ENCODE results near the gene BHLHE23.
"Not testable (repeated sequence)": the region's sequence is repeated elsewhere in the genome, so short reads cannot be mapped to it uniquely, and the experiment has no call there.

BHLHE23 gene

GRCh38 chr20:63043348-63044203 is 36.8 kb upstream of the BHLHE23 start:
- no peak for DNase-seq (ENCODE audit: low read depth)

DNA sequence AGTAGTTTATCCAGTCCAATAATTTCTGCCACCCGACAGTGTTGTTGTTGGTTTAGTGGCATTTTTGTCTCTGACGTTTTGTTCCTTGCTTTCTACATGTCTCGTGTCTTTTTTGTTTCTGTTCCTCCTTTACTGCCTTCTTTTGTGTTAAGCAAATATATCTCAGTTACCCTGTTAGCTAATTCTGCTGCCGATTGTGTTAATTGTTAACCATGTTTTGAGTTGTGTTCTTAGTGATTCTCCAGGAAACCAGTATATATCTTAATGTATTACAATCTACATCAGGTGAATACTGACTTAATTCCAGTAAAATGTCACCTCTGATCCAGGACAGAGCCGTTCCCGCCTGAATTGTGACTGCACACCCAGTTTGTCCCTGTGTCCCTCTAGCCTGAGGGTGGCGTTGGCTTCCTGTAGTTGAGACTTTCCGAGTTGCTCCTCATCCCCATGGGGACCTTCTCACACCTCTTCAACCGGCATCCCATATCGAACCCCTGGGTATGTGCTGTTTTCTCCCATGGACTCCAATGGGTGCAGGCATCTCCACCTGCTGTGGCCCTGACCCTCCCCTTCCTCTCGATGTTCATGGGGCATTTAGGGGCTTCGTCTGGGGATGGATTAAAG is 35.8 kb upstream of the BHLHE23 start:
- no peak for DNase-seq (ENCODE audit: low read depth)

DNA sequence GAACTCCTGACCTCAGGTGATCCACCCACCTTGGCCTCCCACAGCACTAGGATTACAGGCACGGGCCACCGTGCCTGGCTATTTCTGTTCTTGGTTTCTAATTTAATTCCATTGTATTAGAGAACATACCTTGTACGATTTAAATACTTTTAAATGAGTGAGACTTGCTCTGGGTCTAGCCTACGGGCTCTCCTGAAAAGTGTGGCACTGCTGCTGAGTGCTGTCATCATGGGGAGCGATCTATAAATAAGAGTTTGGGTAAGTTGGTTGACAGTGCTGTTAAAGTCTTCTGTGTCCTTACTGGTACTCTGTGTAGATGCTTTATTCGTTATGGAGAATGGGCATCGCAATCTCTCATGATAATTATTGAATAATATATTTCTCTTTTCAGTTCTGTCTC is 35.0 kb upstream of the BHLHE23 start:
- DNase-seq (ENCODE audit: low read depth): no peak

GRCh38 chr20:63037669-63038268 is 31.0 kb upstream of the BHLHE23 start:
- DNase-seq (ENCODE audit: low read depth): no peak

- no peak for DNase-seq (ENCODE audit: low read depth)
These were observed 29.5 kb upstream of the BHLHE23 start for GRCh38 chr20:63036291-63036690.

DNA sequence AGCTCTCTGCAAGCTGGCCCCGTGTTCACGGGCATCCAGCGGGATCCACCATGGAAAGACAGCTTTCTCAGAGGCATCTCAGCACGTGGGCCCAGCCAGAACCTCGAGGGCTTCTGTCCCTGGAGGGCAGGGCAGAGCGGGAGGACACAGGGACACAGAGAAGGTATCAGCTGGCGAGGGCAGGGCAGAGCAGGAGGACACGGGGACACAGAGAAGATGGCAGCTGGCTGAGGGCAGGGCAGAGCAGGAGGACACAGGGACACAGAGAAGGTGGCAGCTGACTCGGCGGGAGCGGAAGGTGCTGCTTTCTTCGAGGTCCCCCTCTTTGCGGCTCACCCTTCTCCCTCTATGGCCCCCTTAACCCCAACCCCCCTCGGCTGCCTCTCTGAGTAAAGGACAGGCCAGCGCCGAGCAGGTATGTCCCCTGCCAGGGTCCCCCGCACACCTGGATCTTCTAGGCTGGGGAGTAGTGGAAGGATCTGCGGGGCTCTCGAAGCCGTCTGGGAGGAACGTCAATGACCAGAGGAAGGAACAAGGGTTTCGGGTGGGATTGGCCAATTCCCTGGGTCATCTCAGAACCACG is 28.9 kb upstream of the BHLHE23 start:
- no peak for DNase-seq (ENCODE audit: low read depth)

DNA sequence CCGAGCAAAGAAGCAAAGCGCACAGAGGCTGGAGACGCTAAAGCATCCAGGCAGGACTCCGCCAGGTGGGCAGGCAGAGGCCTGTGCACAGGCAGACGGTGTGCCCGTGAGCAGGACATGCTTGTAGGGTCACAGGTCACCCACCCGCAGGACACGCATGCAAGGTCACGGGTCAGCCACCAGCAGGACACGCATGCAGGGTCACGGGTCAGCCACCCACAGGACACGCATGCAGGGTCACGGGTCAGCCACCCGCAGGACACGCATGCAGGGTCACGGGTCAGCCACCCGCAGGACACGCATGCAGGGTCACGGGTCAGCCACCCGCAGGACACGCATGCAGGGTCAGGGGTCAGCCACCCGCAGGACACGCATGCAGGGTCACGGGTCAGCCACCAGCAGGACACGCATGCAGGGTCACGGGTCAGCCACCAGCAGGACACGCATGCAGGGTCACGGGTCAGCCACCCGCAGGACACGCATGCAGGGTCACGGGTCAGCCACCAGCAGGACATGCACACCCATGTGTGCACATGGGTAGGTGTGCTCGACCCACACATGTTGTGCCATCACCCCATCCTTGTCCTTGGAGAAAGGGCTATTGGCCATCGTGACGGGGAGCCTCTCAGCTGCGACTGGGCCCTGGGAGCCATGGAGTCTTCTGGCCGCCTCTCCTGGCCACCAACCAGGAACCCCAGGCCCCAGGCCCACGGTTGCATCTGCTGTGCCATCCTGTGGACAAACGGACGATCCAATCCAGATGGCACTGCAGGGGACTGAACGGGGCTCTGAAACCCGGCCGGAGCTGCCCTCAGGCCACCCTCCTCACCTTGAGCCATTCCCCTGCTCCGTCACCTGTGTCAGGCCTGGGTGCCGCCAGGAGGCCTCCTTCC is 28.2 kb upstream of the BHLHE23 start:
- not testable (repeated sequence) for DNase-seq (ENCODE audit: low read depth)

- no peak for DNase-seq (ENCODE audit: low read depth)
These were observed 27.3 kb upstream of the BHLHE23 start for GRCh38 chr20:63033794-63034709.

GRCh38 chr20:63032861-63033793 is 26.4 kb upstream of the BHLHE23 start:
- DNase-seq (ENCODE audit: low read depth): no peak

GRCh38 chr20:63032026-63032800 is 25.4 kb upstream of the BHLHE23 start:
- DNase-seq (ENCODE audit: low read depth): no peak

DNA sequence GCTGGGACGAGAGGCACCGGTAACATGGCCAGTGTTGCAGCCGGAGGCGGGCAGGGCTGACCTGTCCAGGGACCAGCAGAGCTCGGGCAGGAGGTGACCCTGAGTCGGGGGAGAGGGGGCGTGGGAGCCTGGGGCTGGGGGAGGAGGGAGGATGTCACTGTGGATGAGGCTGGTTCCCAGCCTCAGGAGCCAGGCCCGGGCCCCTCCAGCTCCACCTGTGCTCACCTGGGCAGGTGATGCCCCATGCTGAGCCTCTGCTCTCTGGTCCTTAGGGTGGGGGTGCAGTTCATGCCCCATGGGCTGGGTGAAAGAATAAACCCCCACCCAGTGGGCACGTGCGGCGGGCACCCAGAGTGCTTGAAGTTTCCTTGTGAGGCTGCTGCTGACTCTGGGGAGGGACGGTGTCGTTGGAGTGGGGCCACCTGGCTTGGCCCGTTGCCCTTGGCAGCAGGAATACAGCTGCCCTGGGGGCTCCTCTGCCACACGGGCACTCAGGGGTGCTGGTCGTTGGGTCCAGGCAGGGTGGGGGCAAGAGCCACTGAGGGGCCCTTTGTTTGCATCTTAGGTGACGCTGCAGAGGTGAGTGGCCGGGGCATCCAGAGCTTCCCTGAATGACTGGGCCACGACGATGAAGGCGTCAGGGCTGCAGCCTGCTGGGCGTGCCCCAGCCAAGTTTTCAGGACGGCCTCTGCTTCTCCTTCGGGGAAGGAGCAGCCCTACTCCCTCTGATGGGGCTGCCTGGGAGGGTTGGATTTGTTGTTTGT is 24.7 kb upstream of the BHLHE23 start:
- no peak for DNase-seq (ENCODE audit: low read depth)

- no peak for DNase-seq (ENCODE audit: low read depth)
These were observed 22.8 kb upstream of the BHLHE23 start for GRCh38 chr20:63029358-63030121.

- DNase-seq (ENCODE audit: low read depth): no peak
These were observed 21.7 kb upstream of the BHLHE23 start for GRCh38 chr20:63028461-63028921.

DNA sequence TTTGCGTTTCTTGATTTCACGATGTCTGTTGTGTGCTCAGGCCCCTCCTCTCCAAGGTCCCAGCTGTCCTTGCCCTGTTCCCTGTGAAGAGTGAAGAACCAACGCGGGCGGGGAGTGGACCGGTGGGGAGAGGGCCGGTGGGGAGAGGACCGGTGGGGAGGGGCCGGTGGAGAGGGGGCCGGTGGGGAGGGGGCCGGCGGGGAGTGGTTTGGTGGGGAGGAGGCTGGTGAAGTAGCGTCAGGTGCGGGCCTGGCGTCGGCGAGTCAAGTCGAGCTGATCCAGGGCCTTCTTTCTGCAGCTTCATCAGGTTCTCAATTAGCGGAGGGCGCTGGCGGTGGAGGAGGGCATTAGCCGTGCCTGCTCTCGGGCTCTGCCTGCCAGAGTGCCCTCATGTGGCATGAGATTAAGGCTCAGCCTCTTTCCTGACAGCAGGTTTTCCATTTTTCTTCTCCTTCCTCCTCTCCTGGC is 21.2 kb upstream of the BHLHE23 start:
- no peak for DNase-seq (ENCODE audit: low read depth)

- DNase-seq (ENCODE audit: low read depth): no peak
These were observed 20.6 kb upstream of the BHLHE23 start for GRCh38 chr20:63027221-63027921.

GRCh38 chr20:63026582-63027165 is 19.9 kb upstream of the BHLHE23 start:
- no peak for DNase-seq (ENCODE audit: low read depth)

Measured in fibroblast of gingiva (primary cell).